Epidermal melanocyte (primary cell): ENCODE data around the gene COPS2.

Experiments used
- DNase-seq: peaks from one replicate; pipeline ENCODE4 v3.0.0; 2011; ENCODE audit warnings: low spot score; ENCODE audit not compliant: insufficient read length

COPS2 gene

GRCh38 chr15:49155834-49156627 lies 632 bp upstream of the COPS2 start:
- DNase-seq = no peak

- no peak for DNase-seq
Measured at GRCh38 chr15:49154799-49155109, 645 bp downstream of the COPS2 start.

GRCh38 chr15:49154359-49154758 lies 1.0 kb downstream of the COPS2 start:
- no peak for DNase-seq

DNA sequence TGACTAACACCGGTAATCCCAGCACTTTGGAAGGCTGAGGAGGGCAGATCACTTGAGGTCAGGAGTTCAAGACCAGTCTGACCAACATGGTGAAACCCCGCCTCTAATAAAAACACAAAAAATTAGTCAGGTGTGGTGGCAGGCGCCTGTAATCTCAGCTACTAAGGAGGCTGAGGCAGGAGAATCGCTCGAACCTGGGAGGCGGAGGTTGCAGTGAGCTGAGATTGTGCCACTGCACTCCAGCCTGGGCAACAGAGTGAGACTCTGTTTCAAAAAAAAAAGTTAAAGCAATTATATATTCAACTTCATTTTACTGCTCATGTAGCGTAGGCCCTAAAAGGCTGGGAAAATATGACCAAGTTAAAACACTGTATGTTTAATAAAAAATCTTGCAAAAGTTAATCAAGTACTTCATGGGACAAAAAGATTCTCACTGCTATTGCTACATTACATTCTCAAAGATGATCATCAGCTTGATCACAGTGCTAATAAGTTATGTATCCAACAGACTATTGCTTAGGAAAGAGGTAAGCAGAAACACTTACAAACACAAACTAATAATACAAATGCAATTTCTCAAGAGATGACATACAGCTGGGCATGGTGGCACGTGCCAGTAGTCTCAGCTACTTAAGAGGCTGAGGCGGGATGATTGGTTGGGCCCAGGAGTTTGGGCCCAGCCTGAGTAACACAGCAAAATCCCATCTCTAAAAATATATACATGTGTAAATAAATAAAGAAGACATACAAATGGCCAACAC lies 2.7 kb downstream of the COPS2 start:
- no peak for DNase-seq

- DNase-seq = no peak
Measured at GRCh38 chr15:49151831-49152230, 3.6 kb downstream of the COPS2 start.

GRCh38 chr15:49148727-49149126 lies 6.7 kb downstream of the COPS2 start:
- DNase-seq = no peak

GRCh38 chr15:49148298-49148697 lies 7.1 kb downstream of the COPS2 start:
- no peak for DNase-seq

DNA sequence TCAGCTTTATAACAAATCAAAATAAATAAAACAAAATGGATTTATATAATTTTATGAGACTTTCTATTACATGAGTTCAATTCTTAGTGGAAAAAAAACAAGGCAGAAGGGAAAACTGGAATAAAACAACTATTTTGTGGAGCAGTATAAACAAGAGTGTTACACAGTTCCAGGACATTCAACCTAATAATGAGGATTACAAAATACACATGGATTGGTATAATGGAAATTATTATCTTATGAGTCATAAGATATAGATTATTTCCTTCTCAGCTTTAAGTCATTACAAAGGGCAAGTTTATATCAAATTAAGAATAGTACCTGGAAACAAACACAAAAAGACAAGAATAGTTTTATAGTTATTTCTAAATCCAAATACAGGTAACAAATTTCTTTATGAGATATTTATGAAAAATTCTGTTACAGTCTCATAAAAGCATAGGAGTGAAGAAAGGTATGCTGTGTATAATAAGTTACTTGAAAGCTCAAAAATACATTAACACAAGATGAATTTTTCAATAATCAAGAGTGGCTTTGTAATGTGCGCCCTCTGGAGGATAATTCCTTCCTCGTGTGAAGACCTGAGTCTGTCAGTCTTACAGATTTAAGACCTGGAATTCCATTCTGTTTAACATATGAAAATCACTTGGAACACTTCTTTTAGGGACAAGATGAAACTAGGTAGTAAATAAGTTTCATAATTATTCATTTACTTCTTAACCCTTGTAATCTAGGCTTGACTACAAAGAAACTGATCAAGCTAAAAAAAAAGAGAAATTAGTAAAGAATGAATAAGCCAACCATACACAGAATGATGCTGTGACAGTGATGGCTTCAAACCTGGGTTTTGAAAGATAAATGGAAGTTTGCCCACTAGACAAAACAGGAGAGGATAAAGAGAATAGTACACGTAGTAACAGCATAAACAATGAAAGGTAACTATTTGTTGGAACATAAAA lies 9.5 kb downstream of the COPS2 start:
- no peak for DNase-seq

DNA sequence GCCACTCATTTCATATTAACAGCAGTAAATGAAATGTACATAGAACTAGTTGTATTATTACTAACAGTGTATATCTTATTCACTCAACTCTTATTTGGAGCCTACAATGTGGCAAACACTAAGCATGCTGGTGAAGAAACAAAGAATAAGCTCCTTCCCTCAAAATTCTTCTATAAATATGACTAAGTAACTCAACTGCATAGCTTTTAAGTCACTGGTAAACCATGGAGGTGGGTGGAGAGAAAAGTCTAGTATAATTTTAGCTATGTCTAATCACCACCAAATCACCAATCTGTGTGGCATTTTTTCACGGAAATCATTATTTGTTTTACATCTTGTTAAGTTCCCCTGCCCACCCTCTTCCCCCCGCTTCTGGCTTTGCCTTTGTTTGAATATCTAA lies 17.5 kb downstream of the COPS2 start:
- DNase-seq = no peak

DNA sequence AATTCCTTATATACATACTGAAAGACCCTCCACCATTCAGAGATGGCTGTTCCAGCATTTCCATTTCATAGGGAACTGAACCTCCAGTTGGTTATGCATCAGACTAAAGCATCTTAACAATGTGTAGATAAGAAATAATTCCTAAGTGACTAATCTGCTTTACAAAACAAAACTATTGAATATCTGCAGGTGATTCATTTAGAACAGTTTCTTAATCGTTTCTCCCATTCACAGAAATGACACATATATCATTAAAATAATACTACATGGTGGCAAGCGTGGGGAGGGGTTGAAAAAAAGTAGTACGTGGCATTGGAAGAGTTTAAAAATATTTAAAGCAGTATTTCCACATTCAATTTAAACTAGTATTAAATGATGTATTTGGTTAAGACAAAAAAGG lies 19.5 kb downstream of the COPS2 start:
- no peak for DNase-seq

DNA sequence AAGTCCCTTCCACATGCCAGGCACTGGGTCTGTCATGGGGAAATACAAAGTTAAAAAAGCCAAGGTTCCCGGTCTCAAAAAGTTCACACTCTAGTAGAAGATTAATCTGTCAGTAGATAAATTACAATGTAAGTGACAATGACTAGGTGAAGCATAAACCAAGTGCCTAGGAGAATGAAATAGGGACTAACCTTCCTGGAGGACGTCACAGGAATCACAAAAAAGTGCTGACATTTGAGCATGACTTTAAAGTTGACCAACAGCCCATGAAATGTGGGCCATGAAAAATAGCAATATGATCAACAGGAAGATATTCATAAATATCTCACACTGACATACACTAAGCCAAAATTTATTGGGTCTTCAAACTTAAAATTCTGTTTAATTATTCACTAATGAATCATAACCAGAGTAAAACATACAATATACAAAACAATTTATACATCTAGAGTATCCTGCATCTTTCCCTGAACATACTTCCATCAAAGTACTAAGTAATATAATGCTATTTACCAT lies 20.0 kb downstream of the COPS2 start:
- no peak for DNase-seq

DNA sequence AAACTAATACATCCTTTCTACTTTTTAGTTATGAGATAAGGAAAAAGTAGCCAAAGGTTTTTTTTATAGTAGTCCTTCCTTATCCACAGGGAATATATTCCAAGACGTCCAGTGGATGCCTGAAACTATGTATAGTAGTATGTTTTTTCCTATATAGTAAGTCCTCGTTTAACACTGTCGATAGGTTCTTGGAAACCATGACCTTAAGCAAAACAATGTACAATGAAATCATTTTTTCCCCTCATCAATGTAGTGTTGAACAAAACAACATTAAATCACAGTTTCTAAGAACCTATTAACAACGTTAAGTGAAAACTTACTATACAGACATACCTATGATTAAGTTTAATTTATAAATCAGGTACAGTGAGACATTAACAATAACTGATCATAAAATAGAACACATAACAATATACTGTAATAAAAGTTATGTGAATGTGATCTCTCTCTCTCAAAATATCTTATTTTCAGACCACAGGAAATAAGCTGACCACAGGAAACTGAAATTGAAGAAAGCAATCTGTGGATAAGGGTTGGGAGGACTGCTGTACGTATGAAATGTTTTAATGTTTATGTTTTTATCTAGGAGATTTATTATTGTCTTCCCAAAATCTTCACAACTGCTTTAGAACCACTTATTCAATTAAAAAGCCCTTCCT lies 20.6 kb downstream of the COPS2 start:
- DNase-seq = no peak

DNA sequence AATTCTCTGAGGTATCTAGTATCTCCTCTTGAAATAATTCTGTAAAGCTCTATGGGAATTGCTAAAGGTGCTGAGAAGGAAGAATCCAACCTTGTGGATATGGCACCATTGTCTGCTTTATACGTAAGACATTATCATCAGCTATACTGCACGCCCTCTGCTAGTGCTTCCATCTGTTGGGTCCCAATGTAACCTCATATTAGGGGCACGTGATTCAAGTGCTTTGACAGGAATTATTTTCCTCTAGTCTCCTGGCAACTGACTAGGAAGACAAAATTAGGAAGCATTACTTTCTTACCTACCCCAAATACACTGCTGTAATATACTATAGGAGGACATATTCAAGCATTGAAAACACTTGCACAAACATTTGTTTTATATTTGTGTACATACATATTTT lies 24.0 kb downstream of the COPS2 start:
- no peak for DNase-seq

GRCh38 chr15:49124371-49124770 lies 31.0 kb downstream of the COPS2 start:
- DNase-seq = no peak

DNA sequence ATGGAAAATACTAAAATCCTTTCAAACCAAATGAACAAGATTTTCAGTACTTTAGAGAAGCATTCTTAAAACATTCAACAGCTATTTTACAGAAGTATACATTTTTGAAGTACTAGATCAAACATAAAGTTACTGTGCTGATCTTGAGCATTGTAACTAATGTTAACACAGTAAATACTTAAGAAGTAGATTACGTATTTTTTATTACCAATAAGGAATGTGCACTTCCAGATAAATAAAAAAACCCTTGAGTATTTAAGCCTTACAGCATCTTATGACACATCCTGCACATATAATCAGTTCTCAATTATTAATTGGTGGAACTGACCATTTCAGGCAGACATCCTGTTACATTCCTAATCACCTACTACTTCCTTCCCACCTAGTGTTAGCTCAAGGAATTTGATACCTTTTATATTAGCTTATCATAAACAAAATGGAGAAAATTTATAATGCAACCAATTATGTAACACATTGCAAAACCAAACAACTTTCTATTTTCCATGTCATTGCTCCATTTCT lies 32.8 kb downstream of the COPS2 start:
- DNase-seq = no peak

GRCh38 chr15:49121901-49122300 lies 33.5 kb downstream of the COPS2 start:
- DNase-seq = no peak

- no peak for DNase-seq
Measured at GRCh38 chr15:49120832-49121231, 34.6 kb downstream of the COPS2 start.

GRCh38 chr15:49116108-49116857 lies 39.1 kb downstream of the COPS2 start:
- no peak for DNase-seq

GRCh38 chr15:49115062-49115461 lies 40.3 kb downstream of the COPS2 start:
- DNase-seq = no peak
